ENCODE results near the gene MXI1. TPM values are rescaled to one million over a fixed set of nuclear protein-coding genes. Genes with fewer than 3 reads are reported as not detected.

MXI1 gene
- total and polyA plus RNA-seq, 4 donors, result 72.3 to 121 (median 90.2) TPM

- H3K27ac ChIP-seq (ENCODE audit: low read depth in 1 of 2, low read length in 2 of 2), result no peak overlapping the region
- 94 to 95% methylated on average over 5 of the region's 5 CpGs for WGBS, 2 donors
- no peaks in the 10 kb centered on the region for H3K27me3 ChIP-seq (ENCODE audit: control insufficient read depth in 1 of 2, insufficient read depth in 2 of 2, low read length in 1 of 2)
- peaks cover 3 to 10% of the 10 kb centered on the region in 2 donors for H3K4me1 ChIP-seq (ENCODE audit: control insufficient read depth in 1 of 2, insufficient read depth in 2 of 2, low read length in 2 of 2)
- no peak for DNase-seq
- no peaks in the 10 kb centered on the region for H3K9me3 ChIP-seq (ENCODE audit: control insufficient read depth, low read length)
- no peak overlapping the region for H3K4me3 ChIP-seq (ENCODE audit: low read length in 2 of 2)
- intact Hi-C loops (cut with DNase I), result loop anchor here in 1 of 2 donors (5.0 kb wide), 1 partner anchor 54 kb away; no protein-coding TSS in a partner anchor
- ATAC-seq (ENCODE audit: low FRiP score), result no peak
- H3K36me3 ChIP-seq (ENCODE audit: control insufficient read depth in 1 of 2, insufficient read depth in 2 of 2, low read length in 1 of 2), result no peaks in the 10 kb centered on the region
Observed at GRCh38 chr10:110276603-110277002, 69.2 kb downstream of the MXI1 start.

GRCh38 chr10:110277591-110277990, 70.2 kb downstream of the MXI1 start:
- Histone ChIP-seq H3K27me3 (ENCODE audit: control insufficient read depth in 1 of 2, insufficient read depth in 2 of 2, low read length in 1 of 2) (no peaks in the 10 kb centered on the region), H3K4me3 (ENCODE audit: low read length in 2 of 2) (no peak overlapping the region), H3K36me3 (ENCODE audit: control insufficient read depth in 1 of 2, insufficient read depth in 2 of 2, low read length in 1 of 2) (no peaks in the 10 kb centered on the region), H3K9me3 (ENCODE audit: control insufficient read depth, low read length) (no peaks in the 10 kb centered on the region), H3K4me1 (ENCODE audit: control insufficient read depth in 1 of 2, insufficient read depth in 2 of 2, low read length in 2 of 2) (peaks cover 3 to 11% of the 10 kb centered on the region in 2 donors), H3K27ac (ENCODE audit: low read depth in 1 of 2, low read length in 2 of 2) (no peak overlapping the region)
- 94 to 99% methylated on average over 2 of the region's 2 CpGs for WGBS, 2 donors
- no peak for ATAC-seq (ENCODE audit: low FRiP score)
- intact Hi-C loops (cut with DNase I), result loop anchor here in 1 of 2 donors (5.0 kb wide), 1 partner anchor 55 kb away; no protein-coding TSS in a partner anchor
- no peak for DNase-seq

- Histone ChIP-seq H3K4me1 (ENCODE audit: control insufficient read depth in 1 of 2, insufficient read depth in 2 of 2, low read length in 2 of 2) (peaks cover 3 to 11% of the 10 kb centered on the region in 2 donors), H3K27me3 (ENCODE audit: control insufficient read depth in 1 of 2, insufficient read depth in 2 of 2, low read length in 1 of 2) (no peaks in the 10 kb centered on the region), H3K27ac (ENCODE audit: low read depth in 1 of 2, low read length in 2 of 2) (no peak overlapping the region), H3K9me3 (ENCODE audit: control insufficient read depth, low read length) (no peaks in the 10 kb centered on the region), H3K36me3 (ENCODE audit: control insufficient read depth in 1 of 2, insufficient read depth in 2 of 2, low read length in 1 of 2) (no peaks in the 10 kb centered on the region), H3K4me3 (ENCODE audit: low read length in 2 of 2) (no peak overlapping the region)
- 72 to 75% methylated on average over 7 of the region's 7 CpGs for WGBS, 2 donors
- ATAC-seq (ENCODE audit: low FRiP score) (no peak), DNase-seq (no peak)
- intact Hi-C loops (cut with DNase I), result loop anchor here (2.0 to 5.0 kb wide), 3 partner anchors 56 to 140 kb away; no protein-coding TSS in a partner anchor
Observed at GRCh38 chr10:110278562-110279406, 71.4 kb downstream of the MXI1 start.

- H3K4me3 ChIP-seq (ENCODE audit: low read length in 2 of 2), result no peak overlapping the region
Observed at GRCh38 chr10:110279407-110279986, 72.1 kb downstream of the MXI1 start.

GRCh38 chr10:110284262-110284661, 76.9 kb downstream of the MXI1 start:
- Histone ChIP-seq H3K27ac (ENCODE audit: low read depth in 1 of 2, low read length in 2 of 2) (no peak overlapping the region), H3K27me3 (ENCODE audit: control insufficient read depth in 1 of 2, insufficient read depth in 2 of 2, low read length in 1 of 2) (no peaks in the 10 kb centered on the region), H3K4me3 (ENCODE audit: low read length in 2 of 2) (no peak overlapping the region), H3K9me3 (ENCODE audit: control insufficient read depth, low read length) (no peaks in the 10 kb centered on the region), H3K4me1 (ENCODE audit: control insufficient read depth in 1 of 2, insufficient read depth in 2 of 2, low read length in 2 of 2) (peaks cover 2 to 4% of the 10 kb centered on the region in 2 donors), H3K36me3 (ENCODE audit: control insufficient read depth in 1 of 2, insufficient read depth in 2 of 2, low read length in 1 of 2) (peaks cover 0 to 2% of the 10 kb centered on the region in 2 donors)
- ATAC-seq (ENCODE audit: low FRiP score) (no peak), DNase-seq (no peak)
- WGBS, 2 donors, result 96 to 98% methylated on average over 3 of the region's 3 CpGs
- intact Hi-C loops (cut with DNase I), result loop anchor here (5.0 to 10.0 kb wide), 2 partner anchors 392 to 399 kb away; no protein-coding TSS in a partner anchor

More at GRCh38 chr10:110279407-110279986, 72.1 kb downstream of the MXI1 start:
- H3K4me1 ChIP-seq (ENCODE audit: control insufficient read depth in 1 of 2, insufficient read depth in 2 of 2, low read length in 2 of 2), result peaks cover 3 to 9% of the 10 kb centered on the region in 2 donors
- ATAC-seq (ENCODE audit: low FRiP score) (peak; percentile 88), DNase-seq (peak in 1 of 2 donors; percentile 59)
- intact Hi-C loops (cut with DNase I), result loop anchor here (2.0 to 5.0 kb wide), 3 partner anchors 57 to 141 kb away; no protein-coding TSS in a partner anchor
- WGBS, 2 donors, result 9 to 14% methylated on average over 6 of the region's 6 CpGs
- H3K36me3 ChIP-seq (ENCODE audit: control insufficient read depth in 1 of 2, insufficient read depth in 2 of 2, low read length in 1 of 2), result no peaks in the 10 kb centered on the region
- H3K27me3 ChIP-seq (ENCODE audit: control insufficient read depth in 1 of 2, insufficient read depth in 2 of 2, low read length in 1 of 2), result no peaks in the 10 kb centered on the region
- H3K27ac ChIP-seq (ENCODE audit: low read depth in 1 of 2, low read length in 2 of 2), result no peak overlapping the region
- H3K9me3 ChIP-seq (ENCODE audit: control insufficient read depth, low read length), result no peaks in the 10 kb centered on the region

- no peak for DNase-seq
- intact Hi-C loops (cut with DNase I), result loop anchor here in 1 of 2 donors (10.0 kb wide), 1 partner anchor 401 kb away; no protein-coding TSS in a partner anchor
- H3K27ac ChIP-seq (ENCODE audit: low read depth in 1 of 2, low read length in 2 of 2), result no peak overlapping the region
- H3K4me3 ChIP-seq (ENCODE audit: low read length in 2 of 2), result no peak overlapping the region
- H3K9me3 ChIP-seq (ENCODE audit: control insufficient read depth, low read length), result no peaks in the 10 kb centered on the region
- peaks cover 2 to 4% of the 10 kb centered on the region in 2 donors for H3K4me1 ChIP-seq (ENCODE audit: control insufficient read depth in 1 of 2, insufficient read depth in 2 of 2, low read length in 2 of 2)
- WGBS, 2 donors, result 96 to 97% methylated on average over 2 of the region's 2 CpGs
- no peaks in the 10 kb centered on the region for H3K27me3 ChIP-seq (ENCODE audit: control insufficient read depth in 1 of 2, insufficient read depth in 2 of 2, low read length in 1 of 2)
- ATAC-seq (ENCODE audit: low FRiP score), result no peak
- peaks cover 0 to 2% of the 10 kb centered on the region in 2 donors for H3K36me3 ChIP-seq (ENCODE audit: control insufficient read depth in 1 of 2, insufficient read depth in 2 of 2, low read length in 1 of 2)
Observed at GRCh38 chr10:110285501-110285900, 78.1 kb downstream of the MXI1 start.

GRCh38 chr10:110286841-110287240, 79.4 kb downstream of the MXI1 start:
- 86 to 89% methylated on average over 2 of the region's 2 CpGs for WGBS, 2 donors
- no peaks in the 10 kb centered on the region for H3K27me3 ChIP-seq (ENCODE audit: control insufficient read depth in 1 of 2, insufficient read depth in 2 of 2, low read length in 1 of 2)
- H3K4me1 ChIP-seq (ENCODE audit: control insufficient read depth in 1 of 2, insufficient read depth in 2 of 2, low read length in 2 of 2), result peaks cover 2 to 4% of the 10 kb centered on the region in 2 donors
- no peaks in the 10 kb centered on the region for H3K9me3 ChIP-seq (ENCODE audit: control insufficient read depth, low read length)
- H3K36me3 ChIP-seq (ENCODE audit: control insufficient read depth in 1 of 2, insufficient read depth in 2 of 2, low read length in 1 of 2), result peaks cover 0 to 2% of the 10 kb centered on the region in 2 donors
- no peak overlapping the region for H3K4me3 ChIP-seq (ENCODE audit: low read length in 2 of 2)
- intact Hi-C loops (cut with DNase I), result loop anchor here in 1 of 2 donors (10.0 kb wide), 1 partner anchor 402 kb away; no protein-coding TSS in a partner anchor
- no peak overlapping the region for H3K27ac ChIP-seq (ENCODE audit: low read depth in 1 of 2, low read length in 2 of 2)
- DNase-seq, result no peak
- ATAC-seq (ENCODE audit: low FRiP score), result no peak

GRCh38 chr10:110296966-110297365, 89.6 kb downstream of the MXI1 start:
- H3K4me3 ChIP-seq (ENCODE audit: low read length in 2 of 2), result no peak overlapping the region
- DNase-seq (no peak), ATAC-seq (ENCODE audit: low FRiP score) (no peak)
- peak overlapping the region in 1 of 2 donors; percentile 67 for H3K27ac ChIP-seq (ENCODE audit: low read depth in 1 of 2, low read length in 2 of 2)
- no peaks in the 10 kb centered on the region for H3K9me3 ChIP-seq (ENCODE audit: control insufficient read depth, low read length)
- peaks cover 3 to 6% of the 10 kb centered on the region in 2 donors for H3K4me1 ChIP-seq (ENCODE audit: control insufficient read depth in 1 of 2, insufficient read depth in 2 of 2, low read length in 2 of 2)
- intact Hi-C loops (cut with DNase I), result loop anchor here in 1 of 2 donors (5.0 kb wide), 1 partner anchor 160 kb away; no protein-coding TSS in a partner anchor
- H3K36me3 ChIP-seq (ENCODE audit: control insufficient read depth in 1 of 2, insufficient read depth in 2 of 2, low read length in 1 of 2), result peaks cover 2 to 10% of the 10 kb centered on the region in 2 donors
- no peaks in the 10 kb centered on the region for H3K27me3 ChIP-seq (ENCODE audit: control insufficient read depth in 1 of 2, insufficient read depth in 2 of 2, low read length in 1 of 2)
- WGBS, 2 donors, result 22 to 25% methylated on average over 1 of the region's 1 CpG
